ENCODE results near the gene TENM4. TPM values are rescaled to one million over a fixed set of nuclear protein-coding genes. Genes with fewer than 3 reads are reported as not detected.

The TENM4 gene
- total and polyA plus RNA-seq, 2 experiments from 2014 or later: 19.0 to 105 TPM

- DNase-seq (ENCODE audit: low read depth in 1 of 2, low spot score in 1 of 2): peak; percentile 44 to 60
- Histone ChIP-seq H3K36me3 (no peaks in the 10 kb centered on the region), H3K4me1 (ENCODE audit: low read depth) (no peaks in the 10 kb centered on the region), H3K27ac (no peak overlapping the region), H3K27me3 (no peaks in the 10 kb centered on the region), H3K4me3 (no peak overlapping the region), H3K9me3 (ENCODE audit: low read depth) (no peaks in the 10 kb centered on the region)
- TF ChIP-seq CTCF (IDR thresholded peaks at IDR 0.05; ENCODE audit: low read depth, low read length): peak; percentile 77
Observed at GRCh38 chr11:79400717-79401330, 40.0 kb downstream of the TENM4 start.

GRCh38 chr11:79400206-79400605 is 40.6 kb downstream of the TENM4 start:
- TF ChIP-seq CTCF (IDR thresholded peaks at IDR 0.05; ENCODE audit: low read depth, low read length): no peak
- Histone ChIP-seq H3K27me3 (no peaks in the 10 kb centered on the region), H3K27ac (no peak overlapping the region), H3K36me3 (no peaks in the 10 kb centered on the region), H3K9me3 (ENCODE audit: low read depth) (no peaks in the 10 kb centered on the region), H3K4me1 (ENCODE audit: low read depth) (no peaks in the 10 kb centered on the region), H3K4me3 (no peak overlapping the region)
- no peak for DNase-seq (ENCODE audit: low read depth in 1 of 2, low spot score in 1 of 2)

DNA sequence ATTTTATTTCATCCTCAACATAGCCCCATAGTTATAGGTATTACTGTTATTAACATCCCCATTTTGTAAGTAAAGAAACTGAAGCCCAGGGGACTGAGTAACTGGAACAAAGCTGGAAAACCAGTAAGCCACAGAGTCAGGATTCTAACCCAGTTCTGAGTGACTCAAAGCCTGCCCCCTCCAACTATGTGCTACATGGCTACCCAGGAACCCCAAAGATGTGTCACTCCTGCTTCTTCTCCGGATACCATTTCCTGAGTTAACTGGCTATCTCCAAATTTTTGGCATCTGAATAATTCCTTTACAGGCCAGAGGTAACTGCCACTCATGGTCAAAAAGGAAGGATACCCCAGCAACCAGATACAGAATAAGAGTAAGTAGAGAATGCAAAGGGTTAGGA is 43.6 kb downstream of the TENM4 start:
- DNase-seq (ENCODE audit: low read depth in 1 of 2, low spot score in 1 of 2): peak in 1 of 2 donors; percentile 15
- TF ChIP-seq CTCF (IDR thresholded peaks at IDR 0.05; ENCODE audit: low read depth, low read length): no peak
- no peaks in the 10 kb centered on the region for H3K36me3 ChIP-seq

GRCh38 chr11:79396674-79397073 is 44.2 kb downstream of the TENM4 start:
- Histone ChIP-seq H3K4me1 (ENCODE audit: low read depth) (no peaks in the 10 kb centered on the region), H3K4me3 (no peak overlapping the region), H3K36me3 (no peaks in the 10 kb centered on the region), H3K27ac (no peak overlapping the region), H3K27me3 (no peaks in the 10 kb centered on the region), H3K9me3 (ENCODE audit: low read depth) (no peaks in the 10 kb centered on the region)
- no peak for DNase-seq (ENCODE audit: low read depth in 1 of 2, low spot score in 1 of 2)
- no peak for TF ChIP-seq CTCF (IDR thresholded peaks at IDR 0.05; ENCODE audit: low read depth, low read length)

More for the DNA sequence above, 43.6 kb downstream of the TENM4 start:
- H3K4me3 ChIP-seq: no peak overlapping the region
- no peaks in the 10 kb centered on the region for H3K4me1 ChIP-seq (ENCODE audit: low read depth)
- no peak overlapping the region for H3K27ac ChIP-seq
- H3K27me3 ChIP-seq: no peaks in the 10 kb centered on the region
- H3K9me3 ChIP-seq (ENCODE audit: low read depth): no peaks in the 10 kb centered on the region

GRCh38 chr11:79396001-79396400 is 44.8 kb downstream of the TENM4 start:
- Histone ChIP-seq H3K36me3 (no peaks in the 10 kb centered on the region), H3K4me3 (no peak overlapping the region), H3K4me1 (ENCODE audit: low read depth) (no peaks in the 10 kb centered on the region), H3K9me3 (ENCODE audit: low read depth) (no peaks in the 10 kb centered on the region), H3K27me3 (no peaks in the 10 kb centered on the region), H3K27ac (no peak overlapping the region)
- DNase-seq (ENCODE audit: low read depth in 1 of 2, low spot score in 1 of 2): no peak
- TF ChIP-seq CTCF (IDR thresholded peaks at IDR 0.05; ENCODE audit: low read depth, low read length): no peak

Measured in cardiac muscle cell (in vitro differentiated cells and primary cell).